A673 (cell line): ENCODE results near the gene RTL1.

Source experiments
- EZH2 ChIP-seq: fragments of 200-600 bp; sonication (generic); IDR thresholded peaks from 2 replicates; pipeline ENCODE4 v1.6.1; 2017; ENCODE audit warnings: borderline replicate concordance, low read depth, mild to moderate bottlenecking, mixed read lengths, antibody characterized with exemption, low read length; ENCODE audit not compliant: poor library complexity, severe bottlenecking
- TF ChIP-seq, protein P1 (sequence below): fragments of 300-800, 200-600 bp; sonication (generic); conservative IDR thresholded peaks from 2 replicates; pipeline ENCODE4 v1.5.1; 2017; ENCODE audit warnings: low read depth, mild to moderate bottlenecking, antibody characterized with exemption, low read length, moderate library complexity, mixed read lengths

DNA sequence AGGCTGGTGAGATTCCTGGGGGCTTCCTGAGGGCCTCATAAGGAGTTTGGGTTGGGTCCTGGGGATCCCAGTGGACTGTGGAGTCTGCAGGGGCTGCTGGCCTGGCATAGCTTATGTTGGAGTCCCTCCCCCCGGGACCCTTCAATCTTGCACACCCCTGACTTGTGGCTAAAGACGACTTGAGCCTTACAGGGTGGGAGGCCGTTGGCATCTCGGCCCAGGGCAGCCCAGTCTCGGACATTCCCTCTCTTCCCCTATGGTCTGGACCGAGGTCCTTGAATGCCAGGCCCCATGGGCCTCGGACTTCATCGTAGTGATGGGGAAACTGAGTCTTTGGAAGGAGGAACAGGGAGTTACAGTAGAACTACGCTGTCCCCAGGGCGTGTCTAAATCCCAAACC, 12.5 kb downstream of the RTL1 start:
- TF ChIP-seq, protein P1, sequence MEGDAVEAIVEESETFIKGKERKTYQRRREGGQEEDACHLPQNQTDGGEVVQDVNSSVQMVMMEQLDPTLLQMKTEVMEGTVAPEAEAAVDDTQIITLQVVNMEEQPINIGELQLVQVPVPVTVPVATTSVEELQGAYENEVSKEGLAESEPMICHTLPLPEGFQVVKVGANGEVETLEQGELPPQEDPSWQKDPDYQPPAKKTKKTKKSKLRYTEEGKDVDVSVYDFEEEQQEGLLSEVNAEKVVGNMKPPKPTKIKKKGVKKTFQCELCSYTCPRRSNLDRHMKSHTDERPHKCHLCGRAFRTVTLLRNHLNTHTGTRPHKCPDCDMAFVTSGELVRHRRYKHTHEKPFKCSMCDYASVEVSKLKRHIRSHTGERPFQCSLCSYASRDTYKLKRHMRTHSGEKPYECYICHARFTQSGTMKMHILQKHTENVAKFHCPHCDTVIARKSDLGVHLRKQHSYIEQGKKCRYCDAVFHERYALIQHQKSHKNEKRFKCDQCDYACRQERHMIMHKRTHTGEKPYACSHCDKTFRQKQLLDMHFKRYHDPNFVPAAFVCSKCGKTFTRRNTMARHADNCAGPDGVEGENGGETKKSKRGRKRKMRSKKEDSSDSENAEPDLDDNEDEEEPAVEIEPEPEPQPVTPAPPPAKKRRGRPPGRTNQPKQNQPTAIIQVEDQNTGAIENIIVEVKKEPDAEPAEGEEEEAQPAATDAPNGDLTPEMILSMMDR = no peak
- TF ChIP-seq EZH2 = no peak
